ENCODE results near the gene TTC23.

The TTC23 gene

DNA sequence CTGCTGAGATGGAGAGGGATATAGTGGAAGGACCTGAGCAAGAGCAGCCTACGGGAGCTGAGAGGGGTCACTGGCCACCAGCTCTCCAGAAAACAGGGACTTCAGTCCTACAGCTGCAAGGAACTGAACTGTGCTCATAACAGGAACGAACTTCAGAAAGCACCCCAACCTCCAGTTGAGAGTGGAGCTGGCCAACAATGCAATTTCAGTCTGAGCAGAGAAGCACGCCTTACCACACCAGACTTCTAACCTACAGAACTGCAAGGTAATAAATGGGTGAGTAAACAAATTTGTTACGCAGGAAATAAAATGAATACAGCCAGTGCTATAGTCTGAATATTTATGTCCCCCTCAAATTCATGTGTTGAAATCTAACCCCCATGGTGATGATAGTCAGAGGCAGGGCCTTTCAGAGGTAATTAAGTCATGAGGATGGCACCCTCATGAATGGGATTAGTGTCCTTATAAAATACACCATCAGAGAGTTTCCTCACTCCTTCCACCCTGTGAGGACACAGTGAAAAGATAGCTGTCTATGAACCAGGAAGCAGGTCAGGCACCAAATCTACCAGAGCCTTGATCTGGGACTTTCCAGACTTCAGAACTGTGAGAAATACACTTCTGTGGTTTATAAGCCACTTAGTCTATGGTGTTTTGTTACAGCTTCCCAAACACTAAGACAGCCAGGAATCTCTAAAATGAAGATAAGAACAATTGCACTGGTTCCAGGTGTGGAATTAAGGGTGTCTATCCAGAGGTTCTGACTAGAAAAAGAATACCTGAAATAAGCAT is 85.9 kb downstream of the TTC23 start:
- DNase-seq: no peak

GRCh38 chr15:99158626-99159412 is 90.6 kb downstream of the TTC23 start:
- DNase-seq: no peak

GRCh38 chr15:99157456-99157855 is 91.9 kb downstream of the TTC23 start:
- no peak for DNase-seq

- DNase-seq: no peak
These were observed 93.4 kb downstream of the TTC23 start for GRCh38 chr15:99155961-99156443.

- no peak for DNase-seq
These were observed 95.1 kb downstream of the TTC23 start for GRCh38 chr15:99154271-99154670.

- no peak for DNase-seq
These were observed 96.3 kb downstream of the TTC23 start for GRCh38 chr15:99153026-99153535.

DNA sequence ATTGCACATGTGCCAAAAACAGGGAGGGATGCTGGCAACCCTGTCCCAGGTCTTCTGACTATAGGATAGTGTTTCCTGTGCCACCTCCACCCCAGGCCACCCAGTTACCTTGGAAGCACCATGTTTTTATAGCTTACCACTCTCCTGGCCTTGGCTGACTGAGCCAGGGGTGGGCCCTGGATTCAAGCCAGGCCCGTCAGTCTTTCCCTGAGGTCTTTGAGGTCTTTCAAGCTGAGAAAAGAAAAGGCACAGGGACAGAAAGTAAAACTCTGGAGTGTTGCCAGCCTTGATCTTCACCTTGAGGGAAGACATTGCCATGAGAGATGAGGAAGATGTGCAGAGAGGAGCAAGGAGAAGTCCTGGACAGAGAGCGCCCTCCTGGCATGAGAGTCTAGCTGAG is 98.2 kb downstream of the TTC23 start:
- no peak for DNase-seq

GRCh38 chr15:99149366-99149765 is 100.0 kb downstream of the TTC23 start:
- DNase-seq: no peak

GRCh38 chr15:99148851-99149276 is 100.5 kb downstream of the TTC23 start:
- no peak for DNase-seq

DNA sequence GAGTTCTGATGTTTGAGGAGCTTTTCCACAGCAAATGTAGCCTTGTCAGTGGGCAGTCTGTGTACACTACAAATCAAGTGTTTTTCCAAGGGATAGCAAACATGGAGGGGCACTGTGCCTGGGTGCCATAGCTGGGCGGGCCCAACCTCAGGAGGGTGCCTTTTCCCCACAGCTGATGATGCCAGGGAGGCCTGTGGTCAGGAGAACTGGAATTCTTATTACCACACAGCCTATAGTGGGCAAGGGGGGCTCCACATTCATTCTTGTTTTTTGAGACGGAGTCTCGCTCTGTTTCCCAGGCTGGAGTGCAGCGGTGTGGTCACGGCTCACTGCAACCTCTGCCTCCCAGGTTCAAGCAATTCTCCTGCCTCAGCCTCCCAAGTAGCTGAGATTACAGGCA is 102.7 kb downstream of the TTC23 start:
- DNase-seq: no peak

- no peak for DNase-seq
These were observed 103.6 kb downstream of the TTC23 start for GRCh38 chr15:99145778-99146177.

- no peak for DNase-seq
These were observed 104.4 kb downstream of the TTC23 start for GRCh38 chr15:99145005-99145404.

DNA sequence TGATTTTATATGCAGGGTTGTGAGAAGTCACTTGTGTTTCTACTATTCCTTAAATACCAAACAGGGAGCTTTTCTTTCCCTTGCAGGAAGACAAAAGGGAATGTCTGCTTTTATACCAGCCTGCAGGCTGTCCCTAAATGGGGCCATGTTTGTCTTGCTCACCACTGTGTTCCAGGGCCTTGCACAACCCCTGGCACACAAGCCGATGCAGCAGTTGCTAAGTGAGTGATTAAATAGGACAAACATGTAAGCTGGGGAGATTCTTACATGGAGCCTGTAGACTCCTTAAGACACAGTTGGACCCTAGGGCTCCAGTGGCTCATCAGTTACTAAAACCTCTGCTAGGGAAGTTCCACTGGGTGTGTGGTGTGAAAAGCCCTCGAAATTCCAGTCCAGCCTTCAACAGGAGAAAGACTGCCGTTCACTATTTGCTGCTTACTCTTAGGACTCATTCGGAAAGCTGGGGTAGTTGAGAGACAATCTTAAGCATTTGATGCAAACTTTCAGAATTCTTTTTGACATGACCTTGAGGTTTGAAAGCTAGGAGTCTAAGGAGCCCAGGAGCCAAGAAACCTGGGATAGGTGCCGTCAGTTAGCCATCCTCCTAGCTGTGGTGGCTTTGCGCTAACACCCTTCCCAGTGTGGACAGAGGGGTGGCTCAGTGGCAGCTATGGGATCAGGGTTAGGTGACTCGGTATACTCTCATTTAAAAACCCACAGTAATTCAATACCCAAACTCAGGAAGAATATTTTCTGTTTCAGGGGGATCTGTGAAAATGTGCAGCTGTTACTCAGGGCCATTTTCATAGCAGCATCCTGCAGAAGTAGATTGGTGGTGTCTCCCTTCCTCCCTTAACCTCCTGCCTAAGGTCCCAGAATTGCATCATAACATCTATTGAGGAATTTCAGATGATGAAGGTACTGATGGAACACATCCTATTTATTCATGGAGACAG is 105.4 kb downstream of the TTC23 start:
- no peak for DNase-seq

GRCh38 chr15:99143242-99143641 is 106.1 kb downstream of the TTC23 start:
- no peak for DNase-seq

DNA sequence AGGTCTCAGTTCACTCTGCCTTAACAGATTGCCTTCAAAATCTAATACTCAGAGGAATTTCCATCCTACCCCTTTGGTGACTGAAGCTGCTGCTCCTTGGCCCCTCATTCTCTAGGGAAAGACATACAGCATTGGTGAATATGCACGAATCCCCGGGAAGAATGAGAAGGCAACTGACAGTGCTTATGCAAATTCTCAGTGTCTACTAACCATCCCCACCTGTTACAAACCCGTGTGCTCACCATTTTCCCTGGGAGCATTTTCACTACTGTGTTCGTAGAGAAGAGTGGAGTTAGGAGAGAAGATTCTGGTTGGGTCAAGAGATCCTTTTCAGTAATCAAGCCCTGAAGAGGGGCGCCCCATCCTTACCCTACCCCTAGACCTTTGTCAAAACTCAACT is 106.8 kb downstream of the TTC23 start:
- DNase-seq: no peak

DNA sequence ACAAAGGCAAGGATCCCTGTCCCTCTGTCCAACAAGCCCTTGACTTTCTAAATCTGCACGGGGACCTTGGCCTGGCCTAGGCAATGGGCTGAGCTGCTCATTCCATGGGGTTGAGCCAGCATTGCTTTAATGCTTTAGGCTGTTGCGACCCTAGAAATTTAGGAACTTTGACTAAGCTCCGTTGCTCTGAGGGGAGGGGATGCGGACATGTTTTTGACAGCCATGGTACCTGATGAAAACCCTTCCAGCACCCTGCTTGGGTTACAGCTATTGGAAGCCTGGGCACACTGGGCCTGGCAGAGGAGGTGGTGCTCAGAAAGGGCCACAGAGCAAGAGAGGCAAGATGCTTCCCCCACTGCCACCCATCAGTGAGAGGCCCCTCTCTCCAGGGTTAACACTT is 107.4 kb downstream of the TTC23 start:
- DNase-seq: no peak

- no peak for DNase-seq
These were observed 108.8 kb downstream of the TTC23 start for GRCh38 chr15:99140590-99140989.

DNA sequence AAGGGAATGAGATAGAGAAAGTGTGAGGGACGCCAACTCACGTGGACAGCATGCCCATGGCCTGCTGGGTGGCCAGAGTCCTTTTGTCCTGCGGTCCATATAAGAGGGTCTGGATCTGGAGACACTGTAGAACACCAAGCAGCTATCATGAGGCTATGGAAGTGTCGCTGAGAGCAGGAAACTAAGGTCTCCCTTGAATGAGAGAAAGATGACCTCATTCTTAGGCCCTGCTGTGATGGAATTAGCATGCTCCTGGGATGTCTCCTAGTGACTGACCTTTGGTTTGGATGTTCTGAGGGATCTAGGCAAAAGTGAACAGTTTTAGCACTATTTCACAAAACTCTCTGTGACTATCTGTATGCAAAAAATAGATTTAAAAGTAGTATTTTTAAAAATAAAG is 110.1 kb downstream of the TTC23 start:
- no peak for DNase-seq

GRCh38 chr15:99138491-99138982 is 110.8 kb downstream of the TTC23 start:
- DNase-seq: no peak

DNA sequence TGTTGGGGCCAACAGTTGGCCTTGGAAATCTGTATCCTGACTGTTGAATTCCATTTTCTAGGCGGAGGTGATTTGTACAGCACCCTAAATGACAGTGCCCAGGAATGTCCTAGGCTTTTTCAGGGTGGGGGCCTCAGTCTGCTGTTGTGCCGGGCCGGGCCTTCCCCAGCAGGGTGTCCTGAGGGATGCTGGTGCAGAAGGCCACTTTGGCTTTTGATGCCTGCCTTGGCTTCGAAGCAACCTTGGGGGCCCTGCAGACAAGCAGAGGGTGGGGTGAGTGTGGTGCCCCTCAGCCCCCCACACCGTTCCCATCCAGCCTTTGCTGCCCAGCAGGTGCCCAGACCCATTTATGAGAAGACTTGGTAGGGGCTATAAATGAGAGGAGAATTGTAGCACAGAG is 111.5 kb downstream of the TTC23 start:
- DNase-seq: no peak

DNA sequence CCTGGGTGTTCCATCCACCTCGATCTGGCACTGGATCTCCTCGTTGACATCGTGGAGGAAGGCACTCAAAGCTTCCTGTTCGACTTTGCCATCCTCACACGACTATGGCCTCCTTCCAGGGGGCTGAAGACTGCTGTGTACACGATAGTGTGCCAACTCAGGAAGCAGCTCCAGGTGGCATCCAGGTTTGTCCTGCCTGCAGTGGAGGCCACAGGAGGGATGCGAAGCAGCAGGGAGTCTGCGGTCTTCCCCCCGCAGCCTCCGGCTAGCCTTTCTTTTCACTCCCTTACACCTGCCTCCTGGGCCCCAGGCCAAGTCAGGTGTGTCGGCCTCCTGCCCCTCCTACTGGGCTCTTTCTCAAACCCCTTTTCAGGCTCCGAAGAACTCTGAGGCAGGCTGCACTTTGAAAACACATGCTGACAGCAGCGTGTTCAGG is 112.3 kb downstream of the TTC23 start:
- DNase-seq: no peak

DNA sequence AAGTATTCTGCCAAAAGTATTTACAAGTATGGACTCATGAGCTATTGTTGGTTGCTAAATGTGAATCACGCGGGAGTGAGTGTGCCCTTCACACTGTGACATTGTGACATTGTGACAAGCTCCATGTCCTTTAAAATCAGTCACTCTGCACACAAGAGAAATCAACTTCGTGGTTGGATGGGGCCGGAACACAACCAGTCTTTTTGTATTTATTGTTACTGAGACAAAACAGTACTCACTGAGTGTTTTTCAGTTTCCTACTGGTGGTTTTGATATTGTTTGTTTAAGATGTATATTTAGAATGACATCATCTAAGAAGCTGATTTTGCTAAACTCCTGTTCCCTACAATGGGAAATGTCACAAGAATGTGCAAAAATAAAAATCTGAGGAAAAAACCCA is 114.2 kb downstream of the TTC23 start:
- DNase-seq: no peak
